HepG2 (cell line): ENCODE measurements around the gene TAF1C. TPM values are rescaled to one million over a fixed set of nuclear protein-coding genes. Genes with fewer than 3 reads are reported as not detected.

Source experiments
- HMGXB3 ChIP-seq: sonication (generic); formaldehyde crosslinking; IDR thresholded peaks from 2 replicates; pipeline ENCODE4 v1.4.0; 2020; ENCODE audit warnings: missing genetic modification reagents, borderline replicate concordance
- KIAA2018 ChIP-seq: sonication (generic); formaldehyde crosslinking; IDR thresholded peaks from 2 replicates; pipeline ENCODE4 v1.5.0; 2020; ENCODE audit warnings: mild to moderate bottlenecking, missing genetic modification reagents, borderline replicate concordance
- ZSCAN22 ChIP-seq: sonication (generic); formaldehyde crosslinking; IDR thresholded peaks from 2 replicates; pipeline ENCODE4 v1.4.0; 2020; ENCODE audit warnings: mild to moderate bottlenecking, missing genetic modification reagents
- polyA plus RNA-seq, 8 experiments: library from polyadenylated mRNA; depleted of rRNA in 3 of 8; stranded (reverse) in 7 of 8; unstranded in 1 of 8; fragments of >200 nt; fragmentation: Illumina TruSeq in 4 of 8; extraction: Trizol in 4 of 8; gene quantifications; 2 replicates each; pipeline versions ENCODE4 v1.2.1 to v1.2.3, GENCODE V29; 2011 to 2016; ENCODE audit warnings: low read depth in 4 of 8, missing spikeins in 1 of 8, mixed read lengths in 1 of 8; ENCODE audit not compliant: insufficient read depth in 1 of 8
- total RNA-seq, 5 experiments: library from RNA; depleted of rRNA; stranded (reverse); fragments of >200 nt; fragmentation: Illumina TruSeq; extraction: Trizol; gene quantifications; 2 replicates each; pipeline ENCODE4 v1.2.3, GENCODE V29; 2016; ENCODE audit warnings: low read depth in 1 of 5

The TAF1C gene
- total and polyA plus RNA-seq, 2 of the 13 experiments (the other 11 are each of a cell fraction or from before 2014, with no cell fraction given), result 15.6 to 20.8 TPM

- TF ChIP-seq KIAA2018 (CRISPR knock-in tag), result no peak
- no peak for TF ChIP-seq HMGXB3 (CRISPR knock-in tag)
- TF ChIP-seq ZSCAN22, result no peak
- TF ChIP-seq, all 625 proteins: peak for 0
Observed at GRCh38 chr16:84223456-84223855, 36.6 kb upstream of the TAF1C start (continued).
